Measurements from ENCODE around the gene EPN1. TPM values are rescaled to one million over a fixed set of nuclear protein-coding genes. Genes with fewer than 3 reads are reported as not detected.

Gene EPN1
- total and polyA plus RNA-seq, 9 of the 15 experiments (the other 6 are each of a cell fraction or from before 2014, with no cell fraction given): 0.08 to 138 (median 12.7) TPM

DNA sequence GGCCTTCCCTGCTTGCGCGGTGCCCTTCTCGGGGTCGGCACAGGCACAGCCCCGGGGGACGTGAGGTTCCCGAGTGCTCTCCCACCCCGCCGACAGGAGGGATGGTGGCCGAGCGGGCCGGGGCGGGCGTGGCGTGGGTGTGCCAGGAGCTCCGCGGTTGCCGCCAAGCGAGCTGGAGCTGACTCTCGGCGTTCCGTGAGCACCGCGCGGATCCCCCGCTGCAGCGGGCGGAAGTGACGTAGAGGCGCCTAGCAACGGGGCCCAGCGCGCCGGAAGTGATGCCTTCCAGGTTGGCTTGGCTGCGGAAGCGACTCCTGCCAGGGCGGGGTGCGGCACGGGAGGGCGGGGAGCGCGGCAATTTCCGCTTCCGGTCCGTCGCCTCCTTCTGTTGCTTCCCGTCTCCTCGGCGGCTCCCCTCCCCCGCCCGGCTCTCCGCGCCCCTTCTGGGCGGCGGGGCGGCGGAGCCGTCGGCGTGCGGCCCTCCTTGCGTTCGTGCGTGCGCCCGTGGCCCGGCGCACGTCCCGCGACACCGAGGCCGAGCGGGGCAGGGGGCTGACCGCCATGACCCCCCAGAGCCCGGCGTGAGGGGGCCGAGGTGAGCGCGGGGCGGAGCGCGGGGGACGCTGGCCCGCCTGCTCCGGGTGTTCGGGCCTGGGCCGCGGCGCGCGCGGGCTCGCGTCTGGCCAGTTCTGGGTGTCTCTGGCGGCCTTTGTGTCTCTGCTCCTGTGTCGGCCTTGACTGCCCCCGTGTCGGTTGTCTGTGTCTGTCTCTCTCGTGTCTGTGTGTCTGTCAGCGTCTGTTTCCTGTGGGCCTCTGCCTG lies at the start of gene EPN1 (continued):
- TF ChIP-seq KDM2B (CRISPR knock-in tag; IDR thresholded peaks at IDR 0.05) (0 out of 2 replicates have a peak, but pooled peaks have one; percentile 19), PCBP1 (IDR thresholded peaks at IDR 0.05; ENCODE audit: low read depth, low read length, poor library complexity, severe bottlenecking) (no peak), HNRNPK (IDR thresholded peaks at IDR 0.05; ENCODE audit: low read depth, low read length, poor library complexity, severe bottlenecking) (peak; percentile 25), SMAD4 (CRISPR knock-in tag; conservative IDR thresholded peaks at IDR 0.05) (peak; percentile 90), CC2D1A (IDR thresholded peaks at IDR 0.05) (no peak), ZMIZ1 (IDR thresholded peaks at IDR 0.05; ENCODE audit: low read depth in 2 of 2, low read length in 2 of 2) (no peak), HDAC3 (IDR thresholded peaks at IDR 0.05; ENCODE audit: borderline replicate concordance, partially characterized antibody) (no peak), HEY1 (CRISPR knock-in tag; IDR thresholded peaks at IDR 0.05; ENCODE audit: borderline replicate concordance) (no peak), L3MBTL2 (IDR thresholded peaks at IDR 0.05) (peak; percentile 48; the same call in 1 of the 2 replicates), YY1 (IDR thresholded peaks at IDR 0.05; ENCODE audit: borderline replicate concordance in 1 of 3, control insufficient read depth in 1 of 3, extremely low read depth in 1 of 3, insufficient read depth in 3 of 3, insufficient read length in 1 of 3, insufficient replicate concordance in 2 of 3, low read depth in 1 of 3, low read length in 2 of 3) (peak in 1 of 3 experiments; percentile 5), HIVEP1 (CRISPR knock-in tag; IDR thresholded peaks at IDR 0.05) (no peak), C11orf30 (IDR thresholded peaks at IDR 0.05; ENCODE audit: low read depth) (peak; percentile 90), TBL1XR1 (IDR thresholded peaks at IDR 0.05; ENCODE audit: low read length in 2 of 2) (peak; percentile 25 to 66; a peak in 2 of 4 replicates), ZBTB7A (IDR thresholded peaks at IDR 0.05; ENCODE audit: borderline replicate concordance, control insufficient read depth, low read depth, low read length) (no peak; the same call in 1 of the 2 replicates)
- TF ChIP-seq, protein P1, sequence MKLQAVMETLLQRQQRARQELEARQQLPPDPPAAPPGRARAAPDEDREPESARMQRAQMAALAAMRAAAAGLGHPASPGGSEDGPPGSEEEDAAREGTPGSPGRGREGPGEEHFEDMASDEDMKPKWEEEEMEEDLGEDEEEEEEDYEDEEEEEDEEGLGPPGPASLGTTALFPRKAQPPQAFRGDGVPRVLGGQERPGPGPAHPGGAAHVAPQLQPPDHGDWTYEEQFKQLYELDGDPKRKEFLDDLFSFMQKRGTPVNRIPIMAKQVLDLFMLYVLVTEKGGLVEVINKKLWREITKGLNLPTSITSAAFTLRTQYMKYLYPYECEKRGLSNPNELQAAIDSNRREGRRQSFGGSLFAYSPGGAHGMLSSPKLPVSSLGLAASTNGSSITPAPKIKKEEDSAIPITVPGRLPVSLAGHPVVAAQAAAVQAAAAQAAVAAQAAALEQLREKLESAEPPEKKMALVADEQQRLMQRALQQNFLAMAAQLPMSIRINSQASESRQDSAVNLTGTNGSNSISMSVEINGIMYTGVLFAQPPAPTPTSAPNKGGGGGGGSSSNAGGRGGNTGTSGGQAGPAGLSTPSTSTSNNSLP (IDR thresholded peaks at IDR 0.05; ENCODE audit: borderline replicate concordance, low read depth, low read length): no peak
- TF ChIP-seq, protein P2, sequence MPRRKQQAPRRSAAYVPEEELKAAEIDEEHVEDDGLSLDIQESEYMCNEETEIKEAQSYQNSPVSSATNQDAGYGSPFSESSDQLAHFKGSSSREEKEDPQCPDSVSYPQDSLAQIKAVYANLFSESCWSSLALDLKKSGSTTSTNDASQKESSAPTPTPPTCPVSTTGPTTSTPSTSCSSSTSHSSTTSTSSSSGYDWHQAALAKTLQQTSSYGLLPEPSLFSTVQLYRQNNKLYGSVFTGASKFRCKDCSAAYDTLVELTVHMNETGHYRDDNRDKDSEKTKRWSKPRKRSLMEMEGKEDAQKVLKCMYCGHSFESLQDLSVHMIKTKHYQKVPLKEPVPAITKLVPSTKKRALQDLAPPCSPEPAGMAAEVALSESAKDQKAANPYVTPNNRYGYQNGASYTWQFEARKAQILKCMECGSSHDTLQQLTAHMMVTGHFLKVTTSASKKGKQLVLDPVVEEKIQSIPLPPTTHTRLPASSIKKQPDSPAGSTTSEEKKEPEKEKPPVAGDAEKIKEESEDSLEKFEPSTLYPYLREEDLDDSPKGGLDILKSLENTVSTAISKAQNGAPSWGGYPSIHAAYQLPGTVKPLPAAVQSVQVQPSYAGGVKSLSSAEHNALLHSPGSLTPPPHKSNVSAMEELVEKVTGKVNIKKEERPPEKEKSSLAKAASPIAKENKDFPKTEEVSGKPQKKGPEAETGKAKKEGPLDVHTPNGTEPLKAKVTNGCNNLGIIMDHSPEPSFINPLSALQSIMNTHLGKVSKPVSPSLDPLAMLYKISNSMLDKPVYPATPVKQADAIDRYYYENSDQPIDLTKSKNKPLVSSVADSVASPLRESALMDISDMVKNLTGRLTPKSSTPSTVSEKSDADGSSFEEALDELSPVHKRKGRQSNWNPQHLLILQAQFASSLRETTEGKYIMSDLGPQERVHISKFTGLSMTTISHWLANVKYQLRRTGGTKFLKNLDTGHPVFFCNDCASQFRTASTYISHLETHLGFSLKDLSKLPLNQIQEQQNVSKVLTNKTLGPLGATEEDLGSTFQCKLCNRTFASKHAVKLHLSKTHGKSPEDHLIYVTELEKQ (CRISPR knock-in tag; IDR thresholded peaks at IDR 0.05): no peak
